Tibial nerve (tissue), 4 donors: Measurements from ENCODE around the gene C5AR2. TPM values are rescaled to one million over a fixed set of nuclear protein-coding genes. Genes with fewer than 3 reads are reported as not detected.
"Not testable (repeated sequence)": the region's sequence is repeated elsewhere in the genome, so short reads cannot be mapped to it uniquely, and the experiment has no call there.

ENCODE experiments used
- DNase-seq, 2 donors: peaks; one replicate each; pipeline ENCODE4 v3.0.0-alpha.2; 2019; ENCODE audit warnings: low spot score in 2 of 2
- H3K27ac ChIP-seq, 4 donors: fragments of 200-600 bp; sonication (generic) in 3 of 4; one replicate each; pipeline ENCODE4 v1.5.1; 2017 to 2019; ENCODE audit warnings: mild to moderate bottlenecking in 1 of 4
- H3K27me3 ChIP-seq, 2 donors: fragments of 200-600 bp; sonication (generic) in 1 of 2; one replicate each; pipeline versions ENCODE4 v1.5.1 to v1.6.0; 2017 to 2019
- H3K36me3 ChIP-seq, 3 donors: fragments of 200-600 bp; sonication (generic); one replicate each; pipeline ENCODE4 v1.5.1; 2018 to 2019
- H3K4me1 ChIP-seq, 4 donors: fragments of 200-600 bp; sonication (generic) in 3 of 4; one replicate each; pipeline ENCODE4 v1.5.1; 2017 to 2019
- H3K4me3 ChIP-seq, 4 donors: fragments of 200-600 bp; sonication (generic) in 3 of 4; one replicate each; pipeline ENCODE4 v1.5.1; 2017 to 2019; ENCODE audit warnings: mild to moderate bottlenecking in 1 of 4, moderate library complexity in 1 of 4
- H3K9me3 ChIP-seq, 4 donors: fragments of 200-600 bp; sonication (generic) in 3 of 4; one replicate each; pipeline ENCODE4 v1.5.1; 2017 to 2019
- CTCF ChIP-seq, 5 experiments: fragments of 200-600 bp in 3 of 5; fragments of 450-650 bp in 2 of 5; sonication (generic) in 3 of 5; IDR thresholded peaks; one replicate each; pipeline ENCODE4 v1.5.1; 2016 to 2019; ENCODE audit warnings: antibody characterized with exemption in 5 of 5, mild to moderate bottlenecking in 3 of 5, moderate library complexity in 2 of 5
- EP300 ChIP-seq, 2 donors: sonication (generic); formaldehyde crosslinking; IDR thresholded peaks; one replicate each; pipeline ENCODE4 v1.6.1; 2017; ENCODE audit warnings: antibody characterized with exemption in 2 of 2, mild to moderate bottlenecking in 1 of 2
- POLR2A ChIP-seq, 2 donors: fragments of 450-650 bp; IDR thresholded peaks; one replicate each; pipeline ENCODE4 v1.6.1; 2017; ENCODE audit warnings: antibody characterized with exemption in 2 of 2, mild to moderate bottlenecking in 2 of 2, moderate library complexity in 2 of 2
- WGBS, 2 donors: methylation state at CpG; one replicate each; pipeline ENCODE4 v1.1.5; 2018; 5-methylcytosine and 5-hydroxymethylcytosine counted together
- total RNA-seq, 4 donors: library from RNA; depleted of rRNA; stranded (reverse); fragments of >200 nt; gene quantifications; one replicate each; pipeline ENCODE4 v1.1.0, GENCODE V29; 2016

Gene C5AR2
- total RNA-seq, 4 donors from 2014 or later, result 1.5 to 11.0 (median 4.7) TPM

- TF ChIP-seq POLR2A (IDR thresholded peaks at IDR 0.05), result no peak
- TF ChIP-seq EP300 (IDR thresholded peaks at IDR 0.05), result no peak
- TF ChIP-seq CTCF (IDR thresholded peaks at IDR 0.05), result no peak
- H3K27ac ChIP-seq, result no peak overlapping the region
- H3K36me3 ChIP-seq, result peaks cover 4 to 66% (median 17%) of the 10 kb centered on the region in 3 donors
These were observed 49.1 kb downstream of the C5AR2 start for GRCh38 chr19:47381121-47381520.

GRCh38 chr19:47381653-47382279 lies 49.8 kb downstream of the C5AR2 start:
- no peaks in the 10 kb centered on the region for H3K9me3 ChIP-seq
- no peak for DNase-seq
- H3K4me1 ChIP-seq, result no peaks in the 10 kb centered on the region
- TF ChIP-seq CTCF (IDR thresholded peaks at IDR 0.05) (no peak), EP300 (IDR thresholded peaks at IDR 0.05) (no peak), POLR2A (IDR thresholded peaks at IDR 0.05) (no peak)
- WGBS, 2 donors, result 76 to 88% methylated on average over 4 to 10 of the region's 11 CpGs
- peaks cover 0 to 60% (median 11%) of the 10 kb centered on the region in 3 donors for H3K36me3 ChIP-seq
- no peak overlapping the region for H3K4me3 ChIP-seq
- no peak overlapping the region for H3K27ac ChIP-seq
- H3K27me3 ChIP-seq, result no peaks in the 10 kb centered on the region

More at GRCh38 chr19:47381121-47381520, 49.1 kb downstream of the C5AR2 start:
- Histone ChIP-seq H3K9me3 (no peaks in the 10 kb centered on the region), H3K27me3 (no peaks in the 10 kb centered on the region), H3K4me1 (no peaks in the 10 kb centered on the region), H3K4me3 (no peak overlapping the region)
- 86 to 89% methylated on average over 10 to 13 of the region's 14 CpGs for WGBS, 2 donors
- no peak for DNase-seq

- not testable (repeated sequence) for H3K9me3 ChIP-seq, DNase-seq, H3K27me3 ChIP-seq, H3K27ac ChIP-seq, H3K4me1 ChIP-seq, H3K4me3 ChIP-seq
- peaks cover 0 to 38% (median 4%) of the 10 kb centered on the region in 3 donors for H3K36me3 ChIP-seq
- WGBS, 2 donors, result 77 to 85% methylated on average over 5 of the region's 5 CpGs
These were observed 51.9 kb downstream of the C5AR2 start for GRCh38 chr19:47383890-47384289.

GRCh38 chr19:47384533-47384932 lies 52.6 kb downstream of the C5AR2 start:
- H3K27me3 ChIP-seq, H3K4me1 ChIP-seq, H3K4me3 ChIP-seq, H3K9me3 ChIP-seq, DNase-seq, H3K27ac ChIP-seq: not testable (repeated sequence)
- 81 to 95% methylated on average over 4 of the region's 4 CpGs for WGBS, 2 donors
- H3K36me3 ChIP-seq, result peaks cover 0 to 32% (median 4%) of the 10 kb centered on the region in 3 donors

GRCh38 chr19:47386582-47386981 lies 54.6 kb downstream of the C5AR2 start:
- DNase-seq, H3K27me3 ChIP-seq, H3K4me3 ChIP-seq, H3K27ac ChIP-seq, H3K9me3 ChIP-seq, H3K4me1 ChIP-seq: not testable (repeated sequence)
- 87 to 91% methylated on average over 12 of the region's 12 CpGs for WGBS, 2 donors
- peaks cover 0 to 12% (median 4%) of the 10 kb centered on the region in 3 donors for H3K36me3 ChIP-seq

- not testable (repeated sequence) for H3K9me3 ChIP-seq, H3K4me3 ChIP-seq, H3K27ac ChIP-seq, DNase-seq, H3K4me1 ChIP-seq, H3K27me3 ChIP-seq, H3K36me3 ChIP-seq
- WGBS, 2 donors, result 80 to 81% methylated on average over 3 of the region's 3 CpGs
These were observed 55.6 kb downstream of the C5AR2 start for GRCh38 chr19:47387623-47388022.

GRCh38 chr19:47388721-47389120 lies 56.7 kb downstream of the C5AR2 start:
- H3K27ac ChIP-seq, H3K36me3 ChIP-seq, DNase-seq, H3K4me1 ChIP-seq, H3K9me3 ChIP-seq, H3K4me3 ChIP-seq, H3K27me3 ChIP-seq: not testable (repeated sequence)
- WGBS, 2 donors, result 81 to 90% methylated on average over 5 of the region's 5 CpGs

GRCh38 chr19:47389150-47389556 lies 57.2 kb downstream of the C5AR2 start:
- WGBS, 2 donors, result 70 to 72% methylated on average over 9 of the region's 9 CpGs
- H3K36me3 ChIP-seq, result no peaks in the 10 kb centered on the region
- H3K9me3 ChIP-seq, result no peaks in the 10 kb centered on the region
- no peaks in the 10 kb centered on the region for H3K27me3 ChIP-seq
- H3K27ac ChIP-seq, result no peak overlapping the region
- TF ChIP-seq CTCF (IDR thresholded peaks at IDR 0.05), result no peak
- no peak for TF ChIP-seq POLR2A (IDR thresholded peaks at IDR 0.05)
- peak in 1 of 2 donors; percentile 20 for TF ChIP-seq EP300 (IDR thresholded peaks at IDR 0.05)
- H3K4me1 ChIP-seq, result peaks cover 0 to 3% (median 0%) of the 10 kb centered on the region in 4 donors
- no peak overlapping the region for H3K4me3 ChIP-seq
- DNase-seq, result no peak
